ENCODE measurements around the gene ZFYVE28.

Gene ZFYVE28

GRCh38 chr4:2301225-2301642 is 117.2 kb downstream of the ZFYVE28 start:
- no CpG with 5 or more reads among the region's 14 CpGs for WGBS (ENCODE audit: insufficient coverage, insufficient read length)
- no peak overlapping the region for H3K27ac ChIP-seq (ENCODE audit: low read length)
- DNase-seq (ENCODE audit: low read depth, low spot score): no peak
- H3K4me3 ChIP-seq (ENCODE audit: low read length): no peak overlapping the region
- no peaks in the 10 kb centered on the region; the same call in 1 of the 2 replicates for H3K4me1 ChIP-seq (ENCODE audit: control insufficient read depth, insufficient read depth, low read length)
- H3K36me3 ChIP-seq (ENCODE audit: control insufficient read depth, insufficient read depth, low read length): no peaks in the 10 kb centered on the region; the same call in 1 of the 2 replicates
- H3K9me3 ChIP-seq (ENCODE audit: control insufficient read depth, insufficient read depth, low read length): no peaks in the 10 kb centered on the region
- H3K27me3 ChIP-seq (ENCODE audit: control insufficient read depth, insufficient read depth, low read length): no peaks in the 10 kb centered on the region

GRCh38 chr4:2300431-2301224 is 117.8 kb downstream of the ZFYVE28 start:
- H3K4me1 ChIP-seq (ENCODE audit: control insufficient read depth, insufficient read depth, low read length): no peaks in the 10 kb centered on the region; the same call in 1 of the 2 replicates
- WGBS (ENCODE audit: insufficient coverage, insufficient read length): no CpG with 5 or more reads among the region's 37 CpGs

GRCh38 chr4:2299794-2300193 is 118.7 kb downstream of the ZFYVE28 start:
- Histone ChIP-seq H3K4me3 (ENCODE audit: low read length) (no peak overlapping the region), H3K27ac (ENCODE audit: low read length) (no peak overlapping the region), H3K36me3 (ENCODE audit: control insufficient read depth, insufficient read depth, low read length) (no peaks in the 10 kb centered on the region; the same call in 1 of the 2 replicates), H3K4me1 (ENCODE audit: control insufficient read depth, insufficient read depth, low read length) (no peaks in the 10 kb centered on the region; the same call in 1 of the 2 replicates), H3K27me3 (ENCODE audit: control insufficient read depth, insufficient read depth, low read length) (no peaks in the 10 kb centered on the region), H3K9me3 (ENCODE audit: control insufficient read depth, insufficient read depth, low read length) (no peaks in the 10 kb centered on the region)
- DNase-seq (ENCODE audit: low read depth, low spot score): no peak
- WGBS (ENCODE audit: insufficient coverage, insufficient read length): no CpG with 5 or more reads among the region's 2 CpGs

More at GRCh38 chr4:2300431-2301224, 117.8 kb downstream of the ZFYVE28 start:
- no peaks in the 10 kb centered on the region; the same call in 1 of the 2 replicates for H3K36me3 ChIP-seq (ENCODE audit: control insufficient read depth, insufficient read depth, low read length)
- no peaks in the 10 kb centered on the region for H3K27me3 ChIP-seq (ENCODE audit: control insufficient read depth, insufficient read depth, low read length)
- H3K9me3 ChIP-seq (ENCODE audit: control insufficient read depth, insufficient read depth, low read length): no peaks in the 10 kb centered on the region
- H3K4me3 ChIP-seq (ENCODE audit: low read length): no peak overlapping the region
- no peak for DNase-seq (ENCODE audit: low read depth, low spot score)
- no peak overlapping the region for H3K27ac ChIP-seq (ENCODE audit: low read length)

- H3K36me3 ChIP-seq (ENCODE audit: control insufficient read depth, insufficient read depth, low read length): no peaks in the 10 kb centered on the region
- H3K4me1 ChIP-seq (ENCODE audit: control insufficient read depth, insufficient read depth, low read length): no peaks in the 10 kb centered on the region; the same call in 1 of the 2 replicates
- no CpG with 5 or more reads among the region's 23 CpGs for WGBS (ENCODE audit: insufficient coverage, insufficient read length)
- no peaks in the 10 kb centered on the region for H3K27me3 ChIP-seq (ENCODE audit: control insufficient read depth, insufficient read depth, low read length)
- no peak overlapping the region for H3K27ac ChIP-seq (ENCODE audit: low read length)
- DNase-seq (ENCODE audit: low read depth, low spot score): no peak
- no peak overlapping the region for H3K4me3 ChIP-seq (ENCODE audit: low read length)
- no peaks in the 10 kb centered on the region for H3K9me3 ChIP-seq (ENCODE audit: control insufficient read depth, insufficient read depth, low read length)
Observed at GRCh38 chr4:2298532-2298991, 119.9 kb downstream of the ZFYVE28 start.

GRCh38 chr4:2297606-2298531 is 120.6 kb downstream of the ZFYVE28 start:
- Histone ChIP-seq H3K36me3 (ENCODE audit: control insufficient read depth, insufficient read depth, low read length) (no peaks in the 10 kb centered on the region), H3K27ac (ENCODE audit: low read length) (no peak overlapping the region), H3K27me3 (ENCODE audit: control insufficient read depth, insufficient read depth, low read length) (no peaks in the 10 kb centered on the region), H3K9me3 (ENCODE audit: control insufficient read depth, insufficient read depth, low read length) (no peaks in the 10 kb centered on the region), H3K4me3 (ENCODE audit: low read length) (no peak overlapping the region), H3K4me1 (ENCODE audit: control insufficient read depth, insufficient read depth, low read length) (no peaks in the 10 kb centered on the region; the same call in 1 of the 2 replicates)
- DNase-seq (ENCODE audit: low read depth, low spot score): no peak
- no CpG with 5 or more reads among the region's 40 CpGs for WGBS (ENCODE audit: insufficient coverage, insufficient read length)

- no peak overlapping the region for H3K4me3 ChIP-seq (ENCODE audit: low read length)
- no peaks in the 10 kb centered on the region for H3K36me3 ChIP-seq (ENCODE audit: control insufficient read depth, insufficient read depth, low read length)
- no peak overlapping the region for H3K27ac ChIP-seq (ENCODE audit: low read length)
- DNase-seq (ENCODE audit: low read depth, low spot score): no peak
- no peaks in the 10 kb centered on the region for H3K9me3 ChIP-seq (ENCODE audit: control insufficient read depth, insufficient read depth, low read length)
- WGBS (ENCODE audit: insufficient coverage, insufficient read length): no CpG with 5 or more reads among the region's 37 CpGs
- H3K4me1 ChIP-seq (ENCODE audit: control insufficient read depth, insufficient read depth, low read length): no peaks in the 10 kb centered on the region; the same call in 1 of the 2 replicates
- no peaks in the 10 kb centered on the region for H3K27me3 ChIP-seq (ENCODE audit: control insufficient read depth, insufficient read depth, low read length)
Observed at GRCh38 chr4:2296631-2297601, 121.5 kb downstream of the ZFYVE28 start.

- DNase-seq (ENCODE audit: low read depth, low spot score): no peak
- Histone ChIP-seq H3K4me3 (ENCODE audit: low read length) (no peak overlapping the region), H3K27ac (ENCODE audit: low read length) (no peak overlapping the region), H3K27me3 (ENCODE audit: control insufficient read depth, insufficient read depth, low read length) (no peaks in the 10 kb centered on the region), H3K9me3 (ENCODE audit: control insufficient read depth, insufficient read depth, low read length) (no peaks in the 10 kb centered on the region), H3K4me1 (ENCODE audit: control insufficient read depth, insufficient read depth, low read length) (no peaks in the 10 kb centered on the region; the same call in 1 of the 2 replicates), H3K36me3 (ENCODE audit: control insufficient read depth, insufficient read depth, low read length) (no peaks in the 10 kb centered on the region)
- WGBS (ENCODE audit: insufficient coverage, insufficient read length): no CpG with 5 or more reads among the region's 14 CpGs
Observed at GRCh38 chr4:2295900-2296442, 122.5 kb downstream of the ZFYVE28 start.

GRCh38 chr4:2295500-2295899 is 122.9 kb downstream of the ZFYVE28 start:
- no CpG with 5 or more reads among the region's 9 CpGs for whole genome bisulfite sequencing (ENCODE audit: insufficient coverage, insufficient read length)
- Histone ChIP-seq H3K27ac (ENCODE audit: low read length) (no peak overlapping the region), H3K27me3 (ENCODE audit: control insufficient read depth, insufficient read depth, low read length) (no peaks in the 10 kb centered on the region), H3K4me3 (ENCODE audit: low read length) (no peak overlapping the region), H3K4me1 (ENCODE audit: control insufficient read depth, insufficient read depth, low read length) (no peaks in the 10 kb centered on the region; the same call in 1 of the 2 replicates), H3K9me3 (ENCODE audit: control insufficient read depth, insufficient read depth, low read length) (no peaks in the 10 kb centered on the region), H3K36me3 (ENCODE audit: control insufficient read depth, insufficient read depth, low read length) (no peaks in the 10 kb centered on the region)
- no peak for DNase-seq (ENCODE audit: low read depth, low spot score)

- Histone ChIP-seq H3K27me3 (ENCODE audit: control insufficient read depth, insufficient read depth, low read length) (no peaks in the 10 kb centered on the region), H3K36me3 (ENCODE audit: control insufficient read depth, insufficient read depth, low read length) (no peaks in the 10 kb centered on the region), H3K4me3 (ENCODE audit: low read length) (no peak overlapping the region), H3K9me3 (ENCODE audit: control insufficient read depth, insufficient read depth, low read length) (no peaks in the 10 kb centered on the region), H3K4me1 (ENCODE audit: control insufficient read depth, insufficient read depth, low read length) (no peaks in the 10 kb centered on the region), H3K27ac (ENCODE audit: low read length) (no peak overlapping the region)
- no peak for DNase-seq (ENCODE audit: low read depth, low spot score)
- WGBS (ENCODE audit: insufficient coverage, insufficient read length): no CpG with 5 or more reads among the region's 6 CpGs
Observed at GRCh38 chr4:2292646-2293108, 125.8 kb downstream of the ZFYVE28 start.

All from iPS DF 6.9 (cell line).